PFSK-1 (cell line): ENCODE measurements around the gene SLC39A5.

Experiments used
- FOXP2 ChIP-seq: optimal IDR thresholded peaks from 2 replicates; pipeline ENCODE3; 2011; ENCODE audit warnings: borderline replicate concordance, control low read depth, inconsistent platforms; ENCODE audit not compliant: insufficient read depth; ENCODE audit errors: extremely low read length, extremely low read depth
- POLR2AphosphoS5 ChIP-seq: IDR thresholded peaks from 2 replicates; pipeline ENCODE4 v1.6.1; 2012; ENCODE audit warnings: low read depth, mild to moderate bottlenecking, control low read depth, low read length, moderate library complexity
- SIN3A ChIP-seq: IDR thresholded peaks from 2 replicates; pipeline ENCODE4 v1.6.1; 2012; ENCODE audit warnings: mild to moderate bottlenecking, low read length, moderate library complexity, borderline replicate concordance; ENCODE audit not compliant: insufficient read depth
- TAF1 ChIP-seq: IDR thresholded peaks from 2 replicates; pipeline ENCODE4 v1.6.1; 2012; ENCODE audit warnings: low read length, control low read depth, borderline replicate concordance; ENCODE audit not compliant: insufficient read depth
- TF ChIP-seq, protein P1 (sequence below), 2 experiments: IDR thresholded peaks; 2 replicates each; pipeline versions ENCODE4 v1.6.1 to v1.8.0; 2011 to 2012; ENCODE audit warnings: low read depth in 2 of 2, low read length in 2 of 2, control low read depth in 1 of 2, inconsistent platforms in 1 of 2, mild to moderate bottlenecking in 1 of 2, moderate library complexity in 1 of 2; ENCODE audit not compliant: insufficient read depth in 1 of 2

Gene SLC39A5

DNA sequence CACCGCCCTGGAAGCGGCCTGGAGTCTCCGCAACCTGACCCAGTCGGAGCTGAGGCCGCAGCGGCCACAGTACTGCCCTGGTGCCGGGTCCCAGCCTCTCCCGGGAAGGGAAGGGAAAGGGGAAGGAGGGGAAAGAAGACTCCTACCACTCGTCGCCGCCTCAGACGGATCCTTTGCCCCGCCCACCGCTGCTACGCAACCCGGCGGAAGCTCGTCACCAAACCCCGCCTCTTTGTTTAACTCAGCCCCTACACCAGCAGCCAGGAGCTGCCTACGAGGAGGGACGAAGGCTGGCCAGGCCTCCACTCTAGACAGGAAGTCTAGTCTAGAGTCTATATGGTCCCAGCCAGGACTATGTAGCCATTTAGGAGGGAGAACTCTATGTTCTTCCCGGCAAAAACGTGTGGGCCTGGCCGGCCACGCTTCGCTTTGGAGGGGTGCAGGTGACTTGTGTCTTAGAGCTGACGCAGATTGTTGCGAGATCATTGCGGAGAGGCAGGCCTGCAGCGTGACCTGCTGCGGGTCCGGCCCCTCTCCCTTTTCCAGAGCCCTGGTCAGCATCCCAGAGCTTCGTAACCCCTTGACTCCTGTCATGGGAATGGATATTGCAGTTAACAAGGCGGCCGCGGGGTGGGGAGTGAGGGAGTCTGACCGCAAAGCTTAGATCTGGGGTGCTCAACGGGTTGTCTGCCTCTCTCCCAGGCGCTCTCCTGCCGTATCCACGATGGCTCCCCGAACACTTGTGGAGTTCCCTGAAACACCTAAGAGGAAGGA, 7.9 kb upstream of the SLC39A5 start, which contains the start of gene RNF41:
RNF41 (minus strand) TSS at position 166 of the 774 bp plus-strand sequence. CDS start 7,875 bp downstream, outside the sequence.
- TF ChIP-seq TAF1 (peak; percentile 89), SIN3A (no peak), POLR2AphosphoS5 (peak; percentile 94), FOXP2 (peak; percentile 46)
- TF ChIP-seq, protein P1, sequence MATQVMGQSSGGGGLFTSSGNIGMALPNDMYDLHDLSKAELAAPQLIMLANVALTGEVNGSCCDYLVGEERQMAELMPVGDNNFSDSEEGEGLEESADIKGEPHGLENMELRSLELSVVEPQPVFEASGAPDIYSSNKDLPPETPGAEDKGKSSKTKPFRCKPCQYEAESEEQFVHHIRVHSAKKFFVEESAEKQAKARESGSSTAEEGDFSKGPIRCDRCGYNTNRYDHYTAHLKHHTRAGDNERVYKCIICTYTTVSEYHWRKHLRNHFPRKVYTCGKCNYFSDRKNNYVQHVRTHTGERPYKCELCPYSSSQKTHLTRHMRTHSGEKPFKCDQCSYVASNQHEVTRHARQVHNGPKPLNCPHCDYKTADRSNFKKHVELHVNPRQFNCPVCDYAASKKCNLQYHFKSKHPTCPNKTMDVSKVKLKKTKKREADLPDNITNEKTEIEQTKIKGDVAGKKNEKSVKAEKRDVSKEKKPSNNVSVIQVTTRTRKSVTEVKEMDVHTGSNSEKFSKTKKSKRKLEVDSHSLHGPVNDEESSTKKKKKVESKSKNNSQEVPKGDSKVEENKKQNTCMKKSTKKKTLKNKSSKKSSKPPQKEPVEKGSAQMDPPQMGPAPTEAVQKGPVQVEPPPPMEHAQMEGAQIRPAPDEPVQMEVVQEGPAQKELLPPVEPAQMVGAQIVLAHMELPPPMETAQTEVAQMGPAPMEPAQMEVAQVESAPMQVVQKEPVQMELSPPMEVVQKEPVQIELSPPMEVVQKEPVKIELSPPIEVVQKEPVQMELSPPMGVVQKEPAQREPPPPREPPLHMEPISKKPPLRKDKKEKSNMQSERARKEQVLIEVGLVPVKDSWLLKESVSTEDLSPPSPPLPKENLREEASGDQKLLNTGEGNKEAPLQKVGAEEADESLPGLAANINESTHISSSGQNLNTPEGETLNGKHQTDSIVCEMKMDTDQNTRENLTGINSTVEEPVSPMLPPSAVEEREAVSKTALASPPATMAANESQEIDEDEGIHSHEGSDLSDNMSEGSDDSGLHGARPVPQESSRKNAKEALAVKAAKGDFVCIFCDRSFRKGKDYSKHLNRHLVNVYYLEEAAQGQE (IDR thresholded peaks at IDR 0.05; ENCODE audit: insufficient read depth in 1 of 2, low read depth in 2 of 2, low read length in 2 of 2): peak in 1 of 2 experiments; percentile 47; a peak in 1 of 4 replicates

DNA sequence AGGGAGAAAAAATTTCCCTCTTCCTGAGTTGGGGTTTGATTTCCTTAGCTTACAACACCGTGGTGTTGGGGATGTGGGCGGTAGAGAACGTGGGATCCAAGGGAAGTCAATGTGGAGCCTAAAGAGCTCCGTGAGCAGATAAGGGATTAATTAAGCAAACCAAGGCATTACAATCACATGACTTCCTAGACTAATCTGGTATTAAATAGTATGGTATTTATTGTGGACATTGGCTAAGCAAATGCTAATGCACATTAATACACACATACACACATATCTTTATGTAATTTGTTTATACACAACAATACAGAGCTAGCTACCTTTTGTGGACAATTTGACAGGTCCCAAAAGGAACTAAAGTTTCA, 7.3 kb upstream of the SLC39A5 start:
- TF ChIP-seq, protein P1 (IDR thresholded peaks at IDR 0.05; ENCODE audit: insufficient read depth in 1 of 2, low read depth in 2 of 2, low read length in 2 of 2): no peak
- no peak for TF ChIP-seq FOXP2
- TF ChIP-seq SIN3A: no peak
- TF ChIP-seq POLR2AphosphoS5: no peak
- TF ChIP-seq TAF1: no peak

DNA sequence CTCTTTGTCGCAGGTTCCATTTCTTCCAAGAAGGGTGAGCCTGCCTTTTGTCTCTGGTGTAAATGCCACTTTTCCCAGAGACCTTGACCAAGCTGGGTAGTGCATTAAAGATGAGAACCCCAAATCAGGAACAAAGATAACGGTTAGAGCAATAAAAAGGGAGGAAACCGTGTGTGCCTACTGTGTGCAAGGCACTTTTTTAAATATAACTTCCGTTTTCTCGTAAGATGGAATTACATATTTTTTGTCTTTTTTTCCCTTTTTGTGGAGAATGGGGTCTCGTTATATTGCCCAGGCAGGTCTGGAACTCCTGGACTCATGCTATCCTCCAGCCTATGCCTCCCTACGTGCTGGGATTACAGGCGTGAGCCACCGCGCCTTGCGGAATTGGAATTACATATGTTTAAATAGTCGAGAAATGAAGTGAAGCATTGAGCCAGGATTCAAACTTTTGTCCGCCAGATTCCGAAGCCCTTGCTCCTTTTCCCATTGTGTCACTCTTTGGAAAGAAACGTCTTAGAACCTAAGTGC, 6.2 kb upstream of the SLC39A5 start:
- TF ChIP-seq POLR2AphosphoS5 (no peak), FOXP2 (no peak), TAF1 (no peak), SIN3A (no peak)
- TF ChIP-seq, protein P1 (IDR thresholded peaks at IDR 0.05; ENCODE audit: insufficient read depth in 1 of 2, low read depth in 2 of 2, low read length in 2 of 2): no peak

DNA sequence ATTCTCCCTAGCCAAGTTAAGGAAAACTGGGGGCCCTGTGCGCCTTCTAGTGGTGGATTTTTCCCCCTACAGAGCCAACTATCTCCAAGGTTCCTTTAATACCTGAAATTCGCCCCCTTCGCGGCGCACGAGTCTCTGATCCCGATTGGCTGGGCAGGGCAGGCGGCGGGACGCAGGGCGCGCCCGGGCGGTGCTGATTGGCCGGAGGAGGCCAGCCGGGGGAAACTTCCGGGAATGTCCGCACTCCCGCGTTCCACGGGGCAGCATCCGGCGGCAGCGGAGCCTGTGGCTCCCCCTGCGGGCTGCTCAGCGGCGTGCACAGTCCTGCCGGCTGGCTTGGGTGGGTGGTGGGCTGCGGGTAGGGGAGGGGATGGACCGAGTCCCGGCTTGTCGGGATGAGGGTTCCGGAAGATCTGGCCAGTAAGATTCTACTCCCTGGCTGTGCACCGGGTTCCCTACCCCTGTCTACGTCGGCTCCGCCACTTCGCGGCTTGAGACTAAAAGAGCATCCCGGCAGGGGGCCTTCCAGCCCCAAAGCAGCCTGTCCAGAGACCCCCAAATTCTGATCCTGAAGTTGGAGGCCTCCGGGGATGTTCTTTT, 5.6 kb upstream of the SLC39A5 start, which contains the start of gene NABP2:
NABP2 (plus strand) TSS at position 241 of the 600 bp plus-strand sequence. CDS start 515 bp downstream, outside the sequence.
- TF ChIP-seq, protein P1 (IDR thresholded peaks at IDR 0.05; ENCODE audit: insufficient read depth in 1 of 2, low read depth in 2 of 2, low read length in 2 of 2): peak; percentile 28 to 54; a peak in 1 of 4 replicates
- 0 out of 2 replicates have a peak, but pooled peaks have one; percentile 64 for TF ChIP-seq TAF1
- TF ChIP-seq SIN3A: 0 out of 2 replicates have a peak, but pooled peaks have one; percentile 62
- peak; percentile 86 for TF ChIP-seq FOXP2
- peak; percentile 40; the same call in 1 of the 2 replicates for TF ChIP-seq POLR2AphosphoS5
